ENCODE results near the gene AKR1C1.
"Not testable (repeated sequence)": the region's sequence is repeated elsewhere in the genome, so short reads cannot be mapped to it uniquely, and the experiment has no call there.

Gene AKR1C1

GRCh38 chr10:5012595-5012994 is 49.4 kb downstream of the AKR1C1 start:
- no peak overlapping the region for H3K27ac ChIP-seq (ENCODE audit: insufficient read depth in 1 of 2, low read depth in 1 of 2, low read length in 2 of 2, poor library complexity in 1 of 2, severe bottlenecking in 2 of 2)
- ChIA-PET POLR2A (no interaction called here), CTCF (no interaction called here)
- H3K4me1 ChIP-seq (ENCODE audit: control extremely low read depth in 1 of 4, control insufficient read depth in 4 of 4, insufficient read depth in 4 of 4, low read length in 3 of 4), result no peaks in the 10 kb centered on the region
- DNase-seq, result no peak
- no peaks in the 10 kb centered on the region for H3K36me3 ChIP-seq (ENCODE audit: control insufficient read depth in 4 of 4, insufficient read depth in 4 of 4, low read length in 3 of 4)
- no peaks in the 10 kb centered on the region for H3K9me3 ChIP-seq (ENCODE audit: control extremely low read depth in 1 of 5, control insufficient read depth in 4 of 5, insufficient read depth in 2 of 5, low read depth in 1 of 5, low read length in 4 of 5)
- H3K27me3 ChIP-seq (replicated peaks in 2 of 5; ENCODE audit: control insufficient read depth in 4 of 5, insufficient read depth in 5 of 5, low read length in 4 of 5), result no peaks in the 10 kb centered on the region
- no peak overlapping the region for H3K4me3 ChIP-seq (ENCODE audit: control insufficient read depth in 1 of 7, extremely low read depth in 1 of 7, insufficient read depth in 4 of 7, low read depth in 2 of 7, low read length in 6 of 7)
- 80% methylated on average over 2 of the region's 2 CpGs for WGBS (ENCODE audit: insufficient coverage)

- Histone ChIP-seq H3K9me3 (ENCODE audit: control extremely low read depth in 1 of 5, control insufficient read depth in 4 of 5, insufficient read depth in 2 of 5, low read depth in 1 of 5, low read length in 4 of 5) (no peaks in the 10 kb centered on the region), H3K27ac (ENCODE audit: insufficient read depth in 1 of 2, low read depth in 1 of 2, low read length in 2 of 2, poor library complexity in 1 of 2, severe bottlenecking in 2 of 2) (no peak overlapping the region), H3K4me1 (ENCODE audit: control extremely low read depth in 1 of 4, control insufficient read depth in 4 of 4, insufficient read depth in 4 of 4, low read length in 3 of 4) (peaks cover 0 to 4% (median 0%) of the 10 kb centered on the region in 4 experiments), H3K4me3 (ENCODE audit: control insufficient read depth in 1 of 7, extremely low read depth in 1 of 7, insufficient read depth in 4 of 7, low read depth in 2 of 7, low read length in 6 of 7) (no peak overlapping the region), H3K36me3 (ENCODE audit: control insufficient read depth in 4 of 4, insufficient read depth in 4 of 4, low read length in 3 of 4) (no peaks in the 10 kb centered on the region), H3K27me3 (replicated peaks in 2 of 5; ENCODE audit: control insufficient read depth in 4 of 5, insufficient read depth in 5 of 5, low read length in 4 of 5) (no peaks in the 10 kb centered on the region)
- CTCF ChIA-PET, result no interaction called here
- POLR2A ChIA-PET, result no interaction called here
- no CpG with 5 or more reads among the region's 1 CpG for WGBS (ENCODE audit: insufficient coverage)
- no peak for DNase-seq
These were observed 50.2 kb downstream of the AKR1C1 start for GRCh38 chr10:5013385-5013784.

- 100% methylated on average over 1 of the region's 4 CpGs for WGBS (ENCODE audit: insufficient coverage)
- POLR2A ChIA-PET; H3K36me3 ChIP-seq (ENCODE audit: control insufficient read depth in 4 of 4, insufficient read depth in 4 of 4, low read length in 3 of 4); H3K4me3 ChIP-seq (ENCODE audit: control insufficient read depth in 1 of 7, extremely low read depth in 1 of 7, insufficient read depth in 4 of 7, low read depth in 2 of 7, low read length in 6 of 7); H3K27ac ChIP-seq (ENCODE audit: insufficient read depth in 1 of 2, low read depth in 1 of 2, low read length in 2 of 2, poor library complexity in 1 of 2, severe bottlenecking in 2 of 2); DNase-seq; H3K9me3 ChIP-seq (ENCODE audit: control extremely low read depth in 1 of 5, control insufficient read depth in 4 of 5, insufficient read depth in 2 of 5, low read depth in 1 of 5, low read length in 4 of 5); H3K27me3 ChIP-seq (replicated peaks in 2 of 5; ENCODE audit: control insufficient read depth in 4 of 5, insufficient read depth in 5 of 5, low read length in 4 of 5): not testable (repeated sequence)
- peaks cover 0 to 11% (median under 1%) of the 10 kb centered on the region in 4 experiments for H3K4me1 ChIP-seq (ENCODE audit: control extremely low read depth in 1 of 4, control insufficient read depth in 4 of 4, insufficient read depth in 4 of 4, low read length in 3 of 4)
- CTCF ChIA-PET, result interaction anchor here (0.8 to 1.1 kb wide), 4 partner anchors 9 to 372 kb away, joined by 3 to 4 read pairs (median 3); no protein-coding TSS in a partner anchor
These were observed 51.1 kb downstream of the AKR1C1 start for GRCh38 chr10:5014200-5014910.

GRCh38 chr10:5014936-5015335 is 51.7 kb downstream of the AKR1C1 start:
- ChIA-PET POLR2A (no interaction called here), CTCF (interaction anchor here (0.8 to 1.1 kb wide), 4 partner anchors 9 to 372 kb away, joined by 3 to 4 read pairs (median 3); no protein-coding TSS in a partner anchor)
- DNase-seq, result peak; percentile 53 to 74 (median 74)
- WGBS (ENCODE audit: insufficient coverage), result 22% methylated on average over 1 of the region's 1 CpG
- Histone ChIP-seq H3K36me3 (ENCODE audit: control insufficient read depth in 4 of 4, insufficient read depth in 4 of 4, low read length in 3 of 4) (no peaks in the 10 kb centered on the region), H3K27ac (ENCODE audit: insufficient read depth in 1 of 2, low read depth in 1 of 2, low read length in 2 of 2, poor library complexity in 1 of 2, severe bottlenecking in 2 of 2) (no peak overlapping the region), H3K9me3 (ENCODE audit: control extremely low read depth in 1 of 5, control insufficient read depth in 4 of 5, insufficient read depth in 2 of 5, low read depth in 1 of 5, low read length in 4 of 5) (no peaks in the 10 kb centered on the region), H3K4me3 (ENCODE audit: control insufficient read depth in 1 of 7, extremely low read depth in 1 of 7, insufficient read depth in 4 of 7, low read depth in 2 of 7, low read length in 6 of 7) (no peak overlapping the region), H3K27me3 (replicated peaks in 2 of 5; ENCODE audit: control insufficient read depth in 4 of 5, insufficient read depth in 5 of 5, low read length in 4 of 5) (no peaks in the 10 kb centered on the region), H3K4me1 (ENCODE audit: control extremely low read depth in 1 of 4, control insufficient read depth in 4 of 4, insufficient read depth in 4 of 4, low read length in 3 of 4) (peaks cover 0 to 16% (median 4%) of the 10 kb centered on the region in 4 experiments)

GRCh38 chr10:5018134-5018533 is 54.9 kb downstream of the AKR1C1 start:
- ChIA-PET CTCF (interaction anchor here (1.2 to 3.1 kb wide), 2 partner anchors 79 to 265 kb away, joined by 3 to 7 read pairs; no protein-coding TSS in a partner anchor), POLR2A (interaction anchor here (0.7 kb wide), 1 partner anchor 404 kb away, joined by 3 read pairs; no protein-coding TSS in a partner anchor)
- Histone ChIP-seq H3K27me3 (replicated peaks in 2 of 5; ENCODE audit: control insufficient read depth in 4 of 5, insufficient read depth in 5 of 5, low read length in 4 of 5) (no peaks in the 10 kb centered on the region), H3K4me1 (ENCODE audit: control extremely low read depth in 1 of 4, control insufficient read depth in 4 of 4, insufficient read depth in 4 of 4, low read length in 3 of 4) (peaks cover 0 to 27% (median 16%) of the 10 kb centered on the region in 4 experiments), H3K4me3 (ENCODE audit: control insufficient read depth in 1 of 7, extremely low read depth in 1 of 7, insufficient read depth in 4 of 7, low read depth in 2 of 7, low read length in 6 of 7) (no peak overlapping the region), H3K9me3 (ENCODE audit: control extremely low read depth in 1 of 5, control insufficient read depth in 4 of 5, insufficient read depth in 2 of 5, low read depth in 1 of 5, low read length in 4 of 5) (no peaks in the 10 kb centered on the region), H3K27ac (ENCODE audit: insufficient read depth in 1 of 2, low read depth in 1 of 2, low read length in 2 of 2, poor library complexity in 1 of 2, severe bottlenecking in 2 of 2) (no peak overlapping the region), H3K36me3 (ENCODE audit: control insufficient read depth in 4 of 4, insufficient read depth in 4 of 4, low read length in 3 of 4) (no peaks in the 10 kb centered on the region)
- peak in 1 of 3 donors; percentile 14 for DNase-seq
- 14% methylated on average over 2 of the region's 3 CpGs for WGBS (ENCODE audit: insufficient coverage)

GRCh38 chr10:5018671-5019277 is 55.6 kb downstream of the AKR1C1 start:
- H3K36me3 ChIP-seq (ENCODE audit: control insufficient read depth in 4 of 4, insufficient read depth in 4 of 4, low read length in 3 of 4); H3K4me3 ChIP-seq (ENCODE audit: control insufficient read depth in 1 of 7, extremely low read depth in 1 of 7, insufficient read depth in 4 of 7, low read depth in 2 of 7, low read length in 6 of 7); H3K9me3 ChIP-seq (ENCODE audit: control extremely low read depth in 1 of 5, control insufficient read depth in 4 of 5, insufficient read depth in 2 of 5, low read depth in 1 of 5, low read length in 4 of 5); H3K27ac ChIP-seq (ENCODE audit: insufficient read depth in 1 of 2, low read depth in 1 of 2, low read length in 2 of 2, poor library complexity in 1 of 2, severe bottlenecking in 2 of 2); H3K27me3 ChIP-seq (replicated peaks in 2 of 5; ENCODE audit: control insufficient read depth in 4 of 5, insufficient read depth in 5 of 5, low read length in 4 of 5): not testable (repeated sequence)
- peaks cover 0 to 31% (median 21%) of the 10 kb centered on the region in 4 experiments for H3K4me1 ChIP-seq (ENCODE audit: control extremely low read depth in 1 of 4, control insufficient read depth in 4 of 4, insufficient read depth in 4 of 4, low read length in 3 of 4)
- CTCF ChIA-PET, result interaction anchor here (1.2 to 3.1 kb wide), 2 partner anchors 79 to 264 kb away, joined by 3 to 7 read pairs; no protein-coding TSS in a partner anchor
- peak; percentile 42 to 54 (median 45) for DNase-seq
- 100% methylated on average over 2 of the region's 3 CpGs for WGBS (ENCODE audit: insufficient coverage)
- POLR2A ChIA-PET, result interaction anchor here (0.7 kb wide), 1 partner anchor 403 kb away, joined by 3 read pairs; no protein-coding TSS in a partner anchor
